GM13977 (cell line): ENCODE measurements around the gene CAMK1D.

ENCODE experiments used
- DNase-seq: peaks from one replicate; pipeline ENCODE4 v3.0.0; 2012; ENCODE audit warnings: low spot score
- CTCF ChIP-seq: IDR thresholded peaks from 2 replicates; pipeline ENCODE4 v1.5.1; 2012; ENCODE audit warnings: mild to moderate bottlenecking, control low read depth; ENCODE audit not compliant: insufficient read depth; ENCODE audit errors: extremely low read depth, missing control alignments
- in situ Hi-C: fragments of 300-500 bp; cut with MboI; formaldehyde crosslinking; loops from one replicate; pipeline ENCODE4 v1.12.0; 2022; ENCODE audit warnings: low sequenced_read_pairs, low pct_unique_long_range_greater_than_20kb, mixed read lengths, inconsistent platforms; ENCODE audit not compliant: unreplicated experiment

The CAMK1D gene

GRCh38 chr10:12588091-12588860, 238.9 kb downstream of the CAMK1D start:
- no peak for DNase-seq
- in situ Hi-C loops, result no loop called here
- no peak for TF ChIP-seq CTCF

- in situ Hi-C loops, result no loop called here
- TF ChIP-seq CTCF, result peak; percentile 9
- DNase-seq, result no peak
Observed at GRCh38 chr10:12589291-12589690, 239.9 kb downstream of the CAMK1D start.

- no peak for TF ChIP-seq CTCF
- DNase-seq, result no peak
- in situ Hi-C loops, result no loop called here
Observed at GRCh38 chr10:12589791-12590190, 240.4 kb downstream of the CAMK1D start.

GRCh38 chr10:12590675-12591659, 241.6 kb downstream of the CAMK1D start:
- no peak for DNase-seq
- no peak for TF ChIP-seq CTCF
- in situ Hi-C loops, result no loop called here

GRCh38 chr10:12592967-12593366, 243.6 kb downstream of the CAMK1D start:
- TF ChIP-seq CTCF, result no peak
- in situ Hi-C loops, result no loop called here
- no peak for DNase-seq

- TF ChIP-seq CTCF, result no peak
- no peak for DNase-seq
- in situ Hi-C loops, result no loop called here
Observed at GRCh38 chr10:12594448-12594944, 245.1 kb downstream of the CAMK1D start.
